WTC11 (cell line): ENCODE measurements around the gene SMARCB1.

Experiments used
- E2F1 ChIP-seq: sonication (generic); formaldehyde crosslinking; IDR thresholded peaks from 2 replicates; pipeline ENCODE4 v1.8.0; 2022; ENCODE audit warnings: mild to moderate bottlenecking, missing genetic modification reagents
- FOXJ3 ChIP-seq: sonication (generic); formaldehyde crosslinking; IDR thresholded peaks from 2 replicates; pipeline ENCODE4 v1.9.0; 2021; ENCODE audit warnings: missing genetic modification reagents, mild to moderate bottlenecking, borderline replicate concordance
- FOXK1 ChIP-seq: sonication (generic); formaldehyde crosslinking; IDR thresholded peaks from 2 replicates; pipeline ENCODE4 v1.8.0; 2022; ENCODE audit warnings: mild to moderate bottlenecking, moderate library complexity, missing genetic modification reagents
- SP1 ChIP-seq: sonication (generic); formaldehyde crosslinking; conservative IDR thresholded peaks from 2 replicates; pipeline ENCODE4 v1.8.1; 2022; ENCODE audit warnings: missing genetic modification reagents
- STAT6 ChIP-seq: sonication (generic); formaldehyde crosslinking; conservative IDR thresholded peaks from 2 replicates; pipeline ENCODE4 v1.8.1; 2023; ENCODE audit warnings: mild to moderate bottlenecking, low read depth, missing genetic modification reagents, moderate library complexity
- ZBTB21 ChIP-seq: sonication (generic); formaldehyde crosslinking; IDR thresholded peaks from 2 replicates; pipeline ENCODE4 v1.8.1; 2023; ENCODE audit warnings: mild to moderate bottlenecking, missing genetic modification reagents, borderline replicate concordance
- ZNF532 ChIP-seq: fragments of 250-450 bp; sonication (Bioruptor Pico); IDR thresholded peaks from 2 replicates; pipeline ENCODE4 v1.9.0; 2021; ENCODE audit warnings: mild to moderate bottlenecking, borderline replicate concordance
- TF ChIP-seq, protein P1 (sequence below): fragments of 200-600 bp; IDR thresholded peaks from 2 replicates; pipeline ENCODE4 v1.8.0; 2022; ENCODE audit warnings: antibody characterized with exemption
- TF ChIP-seq, protein P2 (sequence below): fragments of 250-450 bp; sonication (Bioruptor Pico); conservative IDR thresholded peaks from 2 replicates; pipeline ENCODE4 v1.9.0; 2021; ENCODE audit warnings: mild to moderate bottlenecking
- TF ChIP-seq, protein P3 (sequence below): sonication (generic); formaldehyde crosslinking; IDR thresholded peaks from 2 replicates; pipeline ENCODE4 v1.8.0; 2023; ENCODE audit warnings: missing genetic modification reagents, mild to moderate bottlenecking, borderline replicate concordance
- TF ChIP-seq, protein P4 (sequence below): sonication (generic); formaldehyde crosslinking; conservative IDR thresholded peaks from 2 replicates; pipeline ENCODE4 v1.8.1; 2022; ENCODE audit warnings: mild to moderate bottlenecking, missing genetic modification reagents

DNA sequence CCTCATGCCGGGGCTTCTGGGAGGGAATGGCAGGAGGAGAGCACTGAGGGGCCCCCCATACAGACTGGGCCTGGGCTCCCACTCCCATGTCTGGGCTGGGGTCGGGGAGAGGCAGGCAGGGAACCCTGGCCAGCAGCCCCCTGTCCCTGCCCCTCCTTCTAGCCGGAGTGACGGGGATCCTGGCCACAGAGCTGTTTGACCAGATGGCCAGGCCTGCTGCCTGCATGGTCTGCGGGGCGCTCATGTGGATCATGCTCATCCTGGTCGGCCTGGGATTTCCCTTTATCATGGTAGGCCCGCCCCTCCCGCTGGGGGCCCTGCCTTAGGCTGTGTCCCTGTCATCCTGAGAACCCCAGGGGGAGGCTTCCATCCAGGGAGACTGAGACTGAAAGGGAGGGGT, 97.4 kb downstream of the SMARCB1 start:
- TF ChIP-seq ZNF532 = no peak
- TF ChIP-seq, protein P1, sequence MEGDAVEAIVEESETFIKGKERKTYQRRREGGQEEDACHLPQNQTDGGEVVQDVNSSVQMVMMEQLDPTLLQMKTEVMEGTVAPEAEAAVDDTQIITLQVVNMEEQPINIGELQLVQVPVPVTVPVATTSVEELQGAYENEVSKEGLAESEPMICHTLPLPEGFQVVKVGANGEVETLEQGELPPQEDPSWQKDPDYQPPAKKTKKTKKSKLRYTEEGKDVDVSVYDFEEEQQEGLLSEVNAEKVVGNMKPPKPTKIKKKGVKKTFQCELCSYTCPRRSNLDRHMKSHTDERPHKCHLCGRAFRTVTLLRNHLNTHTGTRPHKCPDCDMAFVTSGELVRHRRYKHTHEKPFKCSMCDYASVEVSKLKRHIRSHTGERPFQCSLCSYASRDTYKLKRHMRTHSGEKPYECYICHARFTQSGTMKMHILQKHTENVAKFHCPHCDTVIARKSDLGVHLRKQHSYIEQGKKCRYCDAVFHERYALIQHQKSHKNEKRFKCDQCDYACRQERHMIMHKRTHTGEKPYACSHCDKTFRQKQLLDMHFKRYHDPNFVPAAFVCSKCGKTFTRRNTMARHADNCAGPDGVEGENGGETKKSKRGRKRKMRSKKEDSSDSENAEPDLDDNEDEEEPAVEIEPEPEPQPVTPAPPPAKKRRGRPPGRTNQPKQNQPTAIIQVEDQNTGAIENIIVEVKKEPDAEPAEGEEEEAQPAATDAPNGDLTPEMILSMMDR = no peak
- TF ChIP-seq, protein P2, sequence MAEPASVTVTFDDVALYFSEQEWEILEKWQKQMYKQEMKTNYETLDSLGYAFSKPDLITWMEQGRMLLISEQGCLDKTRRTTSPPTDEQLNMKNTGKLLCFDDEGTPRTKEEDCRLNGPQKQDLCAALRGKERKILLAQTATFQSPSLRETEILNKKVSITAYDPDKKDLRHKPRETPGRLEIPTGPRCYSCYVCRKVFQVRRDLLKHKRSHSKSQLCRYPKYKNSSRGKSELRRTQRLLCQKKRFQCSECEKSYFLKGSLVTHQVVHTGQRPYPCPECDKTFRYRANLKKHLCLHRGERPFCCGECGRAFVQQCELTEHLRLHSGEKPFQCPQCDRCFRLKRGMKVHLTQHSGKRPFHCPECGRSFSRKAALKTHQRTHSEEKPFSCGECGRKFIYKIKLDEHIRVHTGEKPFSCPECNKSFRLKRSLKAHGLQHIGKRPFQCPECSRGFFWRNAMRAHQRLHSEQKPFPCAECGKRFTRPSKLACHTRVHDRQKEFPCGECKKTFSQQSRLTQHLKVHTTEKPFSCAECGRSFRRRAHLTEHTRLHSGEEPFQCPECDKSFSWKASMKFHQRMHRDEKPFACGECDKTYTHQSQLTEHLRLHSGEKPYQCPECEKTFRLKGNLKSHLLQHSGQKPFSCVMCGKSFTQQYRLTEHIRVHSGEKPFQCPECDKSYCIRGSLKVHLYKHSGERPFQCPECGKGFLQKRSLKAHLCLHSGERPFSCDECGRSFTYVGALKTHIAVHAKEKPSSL (CRISPR knock-in tag) = no peak
- TF ChIP-seq STAT6 (CRISPR knock-in tag) = no peak
- no peak for TF ChIP-seq FOXK1 (CRISPR knock-in tag)
- no peak for TF ChIP-seq ZBTB21 (CRISPR knock-in tag)
- TF ChIP-seq E2F1 (CRISPR knock-in tag) = no peak
- TF ChIP-seq, protein P3, sequence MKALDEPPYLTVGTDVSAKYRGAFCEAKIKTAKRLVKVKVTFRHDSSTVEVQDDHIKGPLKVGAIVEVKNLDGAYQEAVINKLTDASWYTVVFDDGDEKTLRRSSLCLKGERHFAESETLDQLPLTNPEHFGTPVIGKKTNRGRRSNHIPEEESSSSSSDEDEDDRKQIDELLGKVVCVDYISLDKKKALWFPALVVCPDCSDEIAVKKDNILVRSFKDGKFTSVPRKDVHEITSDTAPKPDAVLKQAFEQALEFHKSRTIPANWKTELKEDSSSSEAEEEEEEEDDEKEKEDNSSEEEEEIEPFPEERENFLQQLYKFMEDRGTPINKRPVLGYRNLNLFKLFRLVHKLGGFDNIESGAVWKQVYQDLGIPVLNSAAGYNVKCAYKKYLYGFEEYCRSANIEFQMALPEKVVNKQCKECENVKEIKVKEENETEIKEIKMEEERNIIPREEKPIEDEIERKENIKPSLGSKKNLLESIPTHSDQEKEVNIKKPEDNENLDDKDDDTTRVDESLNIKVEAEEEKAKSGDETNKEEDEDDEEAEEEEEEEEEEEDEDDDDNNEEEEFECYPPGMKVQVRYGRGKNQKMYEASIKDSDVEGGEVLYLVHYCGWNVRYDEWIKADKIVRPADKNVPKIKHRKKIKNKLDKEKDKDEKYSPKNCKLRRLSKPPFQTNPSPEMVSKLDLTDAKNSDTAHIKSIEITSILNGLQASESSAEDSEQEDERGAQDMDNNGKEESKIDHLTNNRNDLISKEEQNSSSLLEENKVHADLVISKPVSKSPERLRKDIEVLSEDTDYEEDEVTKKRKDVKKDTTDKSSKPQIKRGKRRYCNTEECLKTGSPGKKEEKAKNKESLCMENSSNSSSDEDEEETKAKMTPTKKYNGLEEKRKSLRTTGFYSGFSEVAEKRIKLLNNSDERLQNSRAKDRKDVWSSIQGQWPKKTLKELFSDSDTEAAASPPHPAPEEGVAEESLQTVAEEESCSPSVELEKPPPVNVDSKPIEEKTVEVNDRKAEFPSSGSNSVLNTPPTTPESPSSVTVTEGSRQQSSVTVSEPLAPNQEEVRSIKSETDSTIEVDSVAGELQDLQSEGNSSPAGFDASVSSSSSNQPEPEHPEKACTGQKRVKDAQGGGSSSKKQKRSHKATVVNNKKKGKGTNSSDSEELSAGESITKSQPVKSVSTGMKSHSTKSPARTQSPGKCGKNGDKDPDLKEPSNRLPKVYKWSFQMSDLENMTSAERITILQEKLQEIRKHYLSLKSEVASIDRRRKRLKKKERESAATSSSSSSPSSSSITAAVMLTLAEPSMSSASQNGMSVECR (CRISPR knock-in tag) = no peak
- TF ChIP-seq SP1 (CRISPR knock-in tag) = no peak
- TF ChIP-seq, protein P4, sequence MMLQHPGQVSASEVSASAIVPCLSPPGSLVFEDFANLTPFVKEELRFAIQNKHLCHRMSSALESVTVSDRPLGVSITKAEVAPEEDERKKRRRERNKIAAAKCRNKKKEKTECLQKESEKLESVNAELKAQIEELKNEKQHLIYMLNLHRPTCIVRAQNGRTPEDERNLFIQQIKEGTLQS (CRISPR knock-in tag) = no peak
- TF ChIP-seq FOXJ3 (CRISPR knock-in tag) = no peak
